Measurements from ENCODE around the gene MAPRE3. TPM values are rescaled to one million over a fixed set of nuclear protein-coding genes. Genes with fewer than 3 reads are reported as not detected.

Gene MAPRE3
- total and polyA plus RNA-seq, 9 of the 15 experiments (the other 6 are each of a cell fraction or from before 2014, with no cell fraction given): 0.70 to 43.2 (median 12.6) TPM

DNA sequence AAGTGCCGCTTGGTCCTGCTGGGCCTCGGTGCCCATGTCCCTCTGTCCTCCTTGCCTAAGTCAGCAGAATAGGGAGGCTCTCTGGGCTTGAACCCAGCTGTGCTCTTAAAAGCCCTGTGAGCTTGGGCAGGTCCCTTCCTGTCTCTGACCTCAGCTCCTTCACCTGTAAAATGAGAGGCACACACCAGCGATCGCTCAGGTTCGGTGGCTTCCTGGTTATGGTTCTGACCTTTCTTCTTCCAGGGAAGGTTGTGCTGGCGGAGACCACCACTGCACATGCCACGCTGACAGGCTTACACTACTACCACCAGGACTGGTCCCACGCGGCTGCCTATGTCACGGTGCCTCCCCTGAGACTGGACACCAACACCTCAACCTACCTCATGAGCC is 36.1 kb upstream of the MAPRE3 start (continued):
- TF ChIP-seq ZNF134 (CRISPR knock-in tag; conservative IDR thresholded peaks at IDR 0.05) (no peak), CBX5 (IDR thresholded peaks at IDR 0.05; ENCODE audit: borderline replicate concordance, low read depth) (no peak), RFX1 (IDR thresholded peaks at IDR 0.05) (no peak), MED1 (CRISPR knock-in tag; IDR thresholded peaks at IDR 0.05; ENCODE audit: borderline replicate concordance) (no peak), GTF2F1 (IDR thresholded peaks at IDR 0.05; ENCODE audit: low read depth, low read length) (no peak)
- TF ChIP-seq, protein P1, sequence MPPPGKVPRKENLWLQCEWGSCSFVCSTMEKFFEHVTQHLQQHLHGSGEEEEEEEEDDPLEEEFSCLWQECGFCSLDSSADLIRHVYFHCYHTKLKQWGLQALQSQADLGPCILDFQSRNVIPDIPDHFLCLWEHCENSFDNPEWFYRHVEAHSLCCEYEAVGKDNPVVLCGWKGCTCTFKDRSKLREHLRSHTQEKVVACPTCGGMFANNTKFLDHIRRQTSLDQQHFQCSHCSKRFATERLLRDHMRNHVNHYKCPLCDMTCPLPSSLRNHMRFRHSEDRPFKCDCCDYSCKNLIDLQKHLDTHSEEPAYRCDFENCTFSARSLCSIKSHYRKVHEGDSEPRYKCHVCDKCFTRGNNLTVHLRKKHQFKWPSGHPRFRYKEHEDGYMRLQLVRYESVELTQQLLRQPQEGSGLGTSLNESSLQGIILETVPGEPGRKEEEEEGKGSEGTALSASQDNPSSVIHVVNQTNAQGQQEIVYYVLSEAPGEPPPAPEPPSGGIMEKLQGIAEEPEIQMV (tag; conservative IDR thresholded peaks at IDR 0.05; ENCODE audit: low read depth): no peak

DNA sequence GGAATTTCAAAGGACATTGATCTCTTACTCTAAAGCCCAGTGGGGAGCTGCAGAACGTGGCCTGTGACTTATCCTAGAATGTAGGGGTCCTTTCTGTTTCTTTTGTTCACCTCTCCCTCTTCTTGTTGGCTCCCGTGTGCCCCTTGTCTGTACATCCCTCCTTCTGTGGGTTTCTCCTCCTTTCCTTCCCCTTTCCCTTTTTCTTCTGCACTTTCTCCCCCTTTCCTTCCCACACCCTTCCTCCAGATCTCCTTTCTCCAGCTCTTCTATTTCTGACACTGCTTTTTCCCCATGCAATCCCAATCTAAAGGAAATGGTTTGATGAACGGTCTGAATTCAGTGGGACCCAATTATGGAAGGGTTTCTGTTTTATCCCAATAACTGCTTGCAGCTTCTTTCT is 35.5 kb upstream of the MAPRE3 start:
- no peak for ATAC-seq
- Histone ChIP-seq H3K27ac (ENCODE audit: extremely low read depth, low read depth, low read length) (no peak overlapping the region), H3K4me3 (no peak overlapping the region), H3K4me1 (replicated peaks in 1 of 2; ENCODE audit: control insufficient read depth in 2 of 2, insufficient read depth in 2 of 2, low read length in 2 of 2) (peaks cover 0 to 8% of the 10 kb centered on the region in 2 experiments; a peak in 2 of 5 replicates), H3K9me3 (replicated peaks; ENCODE audit: control insufficient read depth, insufficient read depth, low read depth, low read length) (no peaks in the 10 kb centered on the region), H3K27me3 (ENCODE audit: control insufficient read depth in 2 of 2, insufficient read depth in 2 of 2, low read length in 2 of 2) (peaks cover 41 to 53% of the 10 kb centered on the region in 2 experiments; a peak in 4 of 5 replicates), H3K36me3 (ENCODE audit: control insufficient read depth, insufficient read depth, low read length) (no peaks in the 10 kb centered on the region), H3K9ac (ENCODE audit: insufficient read depth in 1 of 2, low read depth in 2 of 2, low read length in 2 of 2) (no peak overlapping the region), H3K79me2 (ENCODE audit: control insufficient read depth, insufficient read depth, low read length) (no peaks in the 10 kb centered on the region), H3K9me1 (ENCODE audit: control insufficient read depth, insufficient read depth, low read length) (no peaks in the 10 kb centered on the region), H4K20me1 (replicated peaks; ENCODE audit: control insufficient read depth, insufficient read depth, low read length) (0 out of 2 replicates have a peak, but pooled peaks cover 1% of the 10 kb centered on the region), H3K4me2 (ENCODE audit: insufficient read depth, low read length) (no peak overlapping the region), H2AFZ (ENCODE audit: low read depth, low read length) (no peak overlapping the region)
- in situ Hi-C loops (cut with MboI): no loop called here
- no peak for FAIRE-seq
- ChIA-PET CTCF (ENCODE audit: low intra/inter-chr PET ratio) (interaction anchor here (0.6 kb wide), 1 partner anchor 812 kb away, joined by 3 read pairs; no protein-coding TSS in a partner anchor), POLR2A (interaction anchor here (0.6 to 1.2 kb wide), 2 partner anchors 18 to 265 kb away, joined by 3 read pairs; no protein-coding TSS in a partner anchor)
- no TSS peak for BruUV-seq (replicated peaks)
- intact Hi-C loops (cut with micrococcal nuclease): no loop called here
- no peak for DNase-seq (ENCODE audit: extremely low read depth in 1 of 4, low spot score in 3 of 4)
- 2% methylated on average over 3 of the region's 3 CpGs for WGBS (ENCODE audit: insufficient coverage, low coverage, missing lambda C conversion rate)
- TF ChIP-seq MECOM (CRISPR knock-in tag; IDR thresholded peaks at IDR 0.05) (no peak), ZC3H11A (IDR thresholded peaks at IDR 0.05; ENCODE audit: low read depth, low read length) (no peak), IRF2 (CRISPR knock-in tag; IDR thresholded peaks at IDR 0.05) (no peak), NBN (IDR thresholded peaks at IDR 0.05; ENCODE audit: low read depth) (no peak), PML (IDR thresholded peaks at IDR 0.05; ENCODE audit: low read length) (no peak), POLR3A (IDR thresholded peaks at IDR 0.05; ENCODE audit: borderline replicate concordance, extremely low read depth, insufficient read depth, insufficient read length) (no peak), ZNF507 (tag; conservative IDR thresholded peaks at IDR 0.05) (no peak)
- TF ChIP-seq, protein P2, sequence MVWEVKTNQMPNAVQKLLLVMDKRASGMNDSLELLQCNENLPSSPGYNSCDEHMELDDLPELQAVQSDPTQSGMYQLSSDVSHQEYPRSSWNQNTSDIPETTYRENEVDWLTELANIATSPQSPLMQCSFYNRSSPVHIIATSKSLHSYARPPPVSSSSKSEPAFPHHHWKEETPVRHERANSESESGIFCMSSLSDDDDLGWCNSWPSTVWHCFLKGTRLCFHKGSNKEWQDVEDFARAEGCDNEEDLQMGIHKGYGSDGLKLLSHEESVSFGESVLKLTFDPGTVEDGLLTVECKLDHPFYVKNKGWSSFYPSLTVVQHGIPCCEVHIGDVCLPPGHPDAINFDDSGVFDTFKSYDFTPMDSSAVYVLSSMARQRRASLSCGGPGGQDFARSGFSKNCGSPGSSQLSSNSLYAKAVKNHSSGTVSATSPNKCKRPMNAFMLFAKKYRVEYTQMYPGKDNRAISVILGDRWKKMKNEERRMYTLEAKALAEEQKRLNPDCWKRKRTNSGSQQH (CRISPR knock-in tag; IDR thresholded peaks at IDR 0.05): no peak
- TF ChIP-seq, protein P3, sequence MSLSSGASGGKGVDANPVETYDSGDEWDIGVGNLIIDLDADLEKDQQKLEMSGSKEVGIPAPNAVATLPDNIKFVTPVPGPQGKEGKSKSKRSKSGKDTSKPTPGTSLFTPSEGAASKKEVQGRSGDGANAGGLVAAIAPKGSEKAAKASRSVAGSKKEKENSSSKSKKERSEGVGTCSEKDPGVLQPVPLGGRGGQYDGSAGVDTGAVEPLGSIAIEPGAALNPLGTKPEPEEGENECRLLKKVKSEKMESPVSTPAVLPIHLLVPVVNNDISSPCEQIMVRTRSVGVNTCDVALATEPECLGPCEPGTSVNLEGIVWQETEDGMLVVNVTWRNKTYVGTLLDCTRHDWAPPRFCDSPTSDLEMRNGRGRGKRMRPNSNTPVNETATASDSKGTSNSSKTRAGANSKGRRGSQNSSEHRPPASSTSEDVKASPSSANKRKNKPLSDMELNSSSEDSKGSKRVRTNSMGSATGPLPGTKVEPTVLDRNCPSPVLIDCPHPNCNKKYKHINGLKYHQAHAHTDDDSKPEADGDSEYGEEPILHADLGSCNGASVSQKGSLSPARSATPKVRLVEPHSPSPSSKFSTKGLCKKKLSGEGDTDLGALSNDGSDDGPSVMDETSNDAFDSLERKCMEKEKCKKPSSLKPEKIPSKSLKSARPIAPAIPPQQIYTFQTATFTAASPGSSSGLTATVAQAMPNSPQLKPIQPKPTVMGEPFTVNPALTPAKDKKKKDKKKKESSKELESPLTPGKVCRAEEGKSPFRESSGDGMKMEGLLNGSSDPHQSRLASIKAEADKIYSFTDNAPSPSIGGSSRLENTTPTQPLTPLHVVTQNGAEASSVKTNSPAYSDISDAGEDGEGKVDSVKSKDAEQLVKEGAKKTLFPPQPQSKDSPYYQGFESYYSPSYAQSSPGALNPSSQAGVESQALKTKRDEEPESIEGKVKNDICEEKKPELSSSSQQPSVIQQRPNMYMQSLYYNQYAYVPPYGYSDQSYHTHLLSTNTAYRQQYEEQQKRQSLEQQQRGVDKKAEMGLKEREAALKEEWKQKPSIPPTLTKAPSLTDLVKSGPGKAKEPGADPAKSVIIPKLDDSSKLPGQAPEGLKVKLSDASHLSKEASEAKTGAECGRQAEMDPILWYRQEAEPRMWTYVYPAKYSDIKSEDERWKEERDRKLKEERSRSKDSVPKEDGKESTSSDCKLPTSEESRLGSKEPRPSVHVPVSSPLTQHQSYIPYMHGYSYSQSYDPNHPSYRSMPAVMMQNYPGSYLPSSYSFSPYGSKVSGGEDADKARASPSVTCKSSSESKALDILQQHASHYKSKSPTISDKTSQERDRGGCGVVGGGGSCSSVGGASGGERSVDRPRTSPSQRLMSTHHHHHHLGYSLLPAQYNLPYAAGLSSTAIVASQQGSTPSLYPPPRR (CRISPR knock-in tag; IDR thresholded peaks at IDR 0.05; ENCODE audit: borderline replicate concordance): no peak

Data from K562 (cell line).